Neutrophil (primary cell): ENCODE measurements around the gene KIF26A.

Source experiments
- H3K27ac ChIP-seq: fragments of 200-600 bp; sonication (generic); 2 replicates; pipeline ENCODE4 v1.5.1; 2016; ENCODE audit warnings: mild to moderate bottlenecking, moderate library complexity
- H3K27me3 ChIP-seq: fragments of 200-600 bp; sonication (generic); 2 replicates; pipeline ENCODE4 v1.6.0; 2016; ENCODE audit warnings: mild to moderate bottlenecking
- H3K36me3 ChIP-seq: fragments of 200-600 bp; sonication (generic); 2 replicates; pipeline ENCODE4 v1.5.1; 2017
- H3K4me1 ChIP-seq, 2 experiments: fragments of 200-600 bp in 1 of 2; sonication (generic) in 1 of 2; 1 replicate in 1 of 2; 2 replicates in 1 of 2; pipeline versions ENCODE4 v1.5.1 to v1.6.1; 2013 to 2016; ENCODE audit warnings: low read depth in 1 of 2, low read length in 1 of 2, mild to moderate bottlenecking in 1 of 2, moderate library complexity in 1 of 2; ENCODE audit not compliant: control insufficient read depth in 1 of 2, insufficient read depth in 1 of 2
- H3K4me3 ChIP-seq, 2 experiments: fragments of 200-600 bp in 1 of 2; sonication (generic) in 1 of 2; 1 replicate in 1 of 2; 2 replicates in 1 of 2; pipeline ENCODE4 v1.5.1; 2013 to 2016; ENCODE audit warnings: low read depth in 1 of 2, low read length in 1 of 2, mild to moderate bottlenecking in 1 of 2, moderate library complexity in 1 of 2
- H3K9me3 ChIP-seq: fragments of 200-600 bp; sonication (generic); 2 replicates; pipeline ENCODE4 v1.5.1; 2016
- CTCF ChIP-seq: fragments of 200-600 bp; sonication (generic); IDR thresholded peaks from 2 replicates; pipeline ENCODE4 v1.5.1; 2016; ENCODE audit warnings: antibody characterized with exemption

The KIF26A gene

DNA sequence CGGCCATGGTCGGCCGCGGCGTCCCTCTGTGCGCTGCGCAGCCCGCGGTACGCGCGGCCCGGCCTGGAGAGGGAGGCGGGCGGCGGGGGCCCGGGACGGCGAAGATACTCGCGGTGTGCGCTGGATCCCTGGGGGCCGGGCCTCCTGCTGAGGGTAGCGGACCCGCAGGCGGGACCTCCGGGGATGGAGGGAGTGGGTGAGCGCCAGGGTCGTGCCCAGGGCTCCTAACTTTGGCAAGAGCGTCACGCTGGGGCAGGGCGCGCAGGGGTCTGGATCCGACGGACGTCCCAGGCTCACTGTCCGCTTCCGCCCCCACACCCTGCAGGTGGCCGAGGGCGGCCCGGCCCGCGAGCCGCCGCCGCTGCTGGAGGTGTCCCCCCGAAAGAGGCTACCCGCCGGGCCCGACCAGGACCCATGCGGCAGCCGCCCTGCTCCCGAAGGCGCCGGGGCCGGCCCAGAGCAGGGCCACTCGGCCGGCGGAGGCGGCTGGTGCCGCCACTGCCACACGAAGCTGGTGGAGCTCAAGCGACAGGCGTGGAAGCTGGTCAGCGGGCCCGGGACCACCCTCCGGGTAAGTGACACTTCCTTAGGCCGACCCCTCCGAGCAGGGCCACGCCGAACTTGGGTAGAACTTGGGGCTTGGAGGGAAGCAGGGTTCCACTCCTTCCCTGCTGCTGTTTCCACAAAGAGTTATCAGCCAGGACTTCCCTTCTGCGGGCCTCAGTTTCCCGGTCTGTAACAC is 502 bp downstream of the KIF26A start:
- no peak overlapping the region for H3K4me3 ChIP-seq
- TF ChIP-seq CTCF: no peak
- H3K36me3 ChIP-seq: no peaks in the 10 kb centered on the region
- no peaks in the 10 kb centered on the region for H3K9me3 ChIP-seq
- H3K27me3 ChIP-seq: peaks cover 82% of the 10 kb centered on the region
- no peak overlapping the region for H3K27ac ChIP-seq
- H3K4me1 ChIP-seq: peaks cover 7 to 13% of the 10 kb centered on the region in 2 experiments

GRCh38 chr14:104139460-104140212 is 1.2 kb downstream of the KIF26A start:
- TF ChIP-seq CTCF: no peak

DNA sequence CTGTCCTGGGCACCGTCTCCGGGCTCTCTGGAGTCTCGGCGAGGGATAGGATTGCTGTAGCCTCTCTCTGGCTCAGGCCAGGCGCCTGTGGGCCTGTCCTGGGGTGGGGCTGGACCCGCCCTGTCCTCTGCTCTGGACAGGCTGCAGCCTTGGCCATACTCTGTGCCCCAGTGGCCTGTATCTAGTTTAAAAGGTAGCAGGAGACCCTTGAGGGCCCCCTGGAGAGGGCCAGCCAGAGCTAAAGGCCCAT is 1.8 kb downstream of the KIF26A start:
- Histone ChIP-seq H3K4me1 (peaks cover 7 to 13% of the 10 kb centered on the region in 2 experiments), H3K36me3 (no peaks in the 10 kb centered on the region), H3K9me3 (no peaks in the 10 kb centered on the region), H3K27me3 (peaks cover 69% of the 10 kb centered on the region), H3K27ac (no peak overlapping the region), H3K4me3 (no peak overlapping the region)
- TF ChIP-seq CTCF: no peak

More at GRCh38 chr14:104139460-104140212, 1.2 kb downstream of the KIF26A start:
- Histone ChIP-seq H3K4me1 (peaks cover 7 to 13% of the 10 kb centered on the region in 2 experiments), H3K9me3 (no peaks in the 10 kb centered on the region), H3K36me3 (no peaks in the 10 kb centered on the region), H3K4me3 (no peak overlapping the region), H3K27me3 (peaks cover 74% of the 10 kb centered on the region), H3K27ac (no peak overlapping the region)

DNA sequence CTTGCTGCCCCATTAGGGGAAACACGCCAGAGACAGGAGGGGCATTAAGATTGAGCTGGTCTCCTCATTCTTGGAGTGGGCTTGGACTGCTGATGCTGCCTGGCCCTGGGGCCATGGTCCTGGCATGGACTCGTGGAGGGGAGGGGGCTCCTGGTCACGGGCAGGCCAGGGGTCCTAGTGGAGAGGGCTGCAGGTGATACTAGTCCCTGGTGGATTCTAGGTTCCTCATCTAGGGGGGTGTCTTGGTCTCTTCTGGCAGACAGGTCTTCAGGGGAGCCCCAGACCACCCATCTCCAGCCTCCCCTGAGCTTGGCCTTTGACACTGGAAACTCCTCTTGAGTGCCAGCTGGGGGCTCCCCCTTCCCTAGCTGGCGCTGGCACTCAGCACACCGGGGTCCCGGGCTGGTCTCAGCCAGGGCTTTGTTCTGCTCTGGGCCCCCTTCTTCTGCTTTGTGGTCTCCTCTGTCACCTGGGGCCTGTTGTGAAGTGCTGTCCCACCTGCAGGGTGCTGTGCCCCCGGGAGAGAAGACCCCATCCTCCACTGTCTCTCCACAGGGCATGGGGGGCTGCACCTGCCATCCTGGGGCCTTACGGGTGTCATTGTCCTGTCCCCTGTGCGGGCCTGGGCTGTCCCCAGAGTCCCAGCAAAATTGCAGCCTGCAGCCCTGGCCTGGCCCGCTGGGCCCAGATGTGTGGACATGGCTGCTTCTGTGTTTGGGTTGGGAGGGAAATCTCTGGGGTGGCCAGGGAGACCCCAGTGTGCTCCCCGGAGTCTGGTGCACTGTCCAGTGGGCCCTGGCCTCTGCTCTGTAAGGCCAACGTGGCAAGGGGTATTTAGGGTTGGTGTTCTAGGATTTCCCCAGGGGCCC is 2.3 kb downstream of the KIF26A start:
- no peak for TF ChIP-seq CTCF
- H3K27me3 ChIP-seq: peaks cover 64% of the 10 kb centered on the region
- H3K36me3 ChIP-seq: no peaks in the 10 kb centered on the region
- H3K9me3 ChIP-seq: no peaks in the 10 kb centered on the region
- H3K27ac ChIP-seq: no peak overlapping the region
- H3K4me3 ChIP-seq: no peak overlapping the region
- peaks cover 7 to 13% of the 10 kb centered on the region in 2 experiments for H3K4me1 ChIP-seq

DNA sequence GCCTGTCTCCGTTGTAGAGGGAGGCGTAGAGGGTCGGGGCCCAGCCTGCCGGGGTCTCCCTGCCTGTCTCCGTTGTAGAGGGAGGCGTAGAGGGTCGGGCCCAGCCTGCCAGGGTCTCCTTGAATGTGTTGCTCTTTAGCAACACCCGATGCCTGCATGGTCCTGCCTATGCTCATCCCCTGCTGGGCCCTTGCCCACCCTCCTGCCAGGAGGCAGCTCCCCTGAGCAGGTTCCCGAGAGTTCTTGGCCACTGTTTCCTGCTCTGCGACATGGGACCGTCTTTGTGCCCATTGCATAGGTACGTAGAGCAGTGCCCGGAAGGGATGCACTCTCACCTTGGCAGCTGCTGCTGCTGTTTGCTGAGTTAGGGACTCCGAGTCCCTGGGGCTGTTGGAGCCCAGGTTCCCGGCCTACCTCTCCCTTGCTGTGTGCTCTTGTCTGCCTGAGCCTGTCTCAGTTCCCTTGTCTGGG is 3.3 kb downstream of the KIF26A start:
- Histone ChIP-seq H3K4me3 (no peak overlapping the region), H3K36me3 (no peaks in the 10 kb centered on the region), H3K27ac (no peak overlapping the region), H3K4me1 (peaks cover 7 to 13% of the 10 kb centered on the region in 2 experiments), H3K27me3 (peaks cover 55% of the 10 kb centered on the region), H3K9me3 (no peaks in the 10 kb centered on the region)
- TF ChIP-seq CTCF: no peak
